Muscle layer of duodenum (tissue), 2 donors: ENCODE data around the gene SASH3.

ENCODE experiments used
- H3K27ac ChIP-seq: one replicate; pipeline ENCODE4 v1.7.0; 2013; ENCODE audit warnings: mild to moderate bottlenecking, low read length
- H3K27me3 ChIP-seq: one replicate; pipeline ENCODE4 v1.7.0; 2013; ENCODE audit warnings: low read depth, mild to moderate bottlenecking, control low read depth, low read length
- H3K36me3 ChIP-seq, 2 donors: one replicate each; pipeline ENCODE4 v1.7.0; 2013; ENCODE audit warnings: low read length in 2 of 2, control low read depth in 1 of 2, mild to moderate bottlenecking in 1 of 2; ENCODE audit not compliant: insufficient read depth in 2 of 2, control insufficient read depth in 1 of 2
- H3K4me1 ChIP-seq, 2 donors: one replicate each; pipeline ENCODE4 v1.7.0; 2013; ENCODE audit warnings: low read length in 2 of 2, mild to moderate bottlenecking in 2 of 2, control low read depth in 1 of 2, moderate library complexity in 1 of 2; ENCODE audit not compliant: insufficient read depth in 2 of 2, control insufficient read depth in 1 of 2
- H3K4me3 ChIP-seq, 2 donors: one replicate each; pipeline ENCODE4 v1.7.0; 2013; ENCODE audit warnings: low read length in 2 of 2, low read depth in 1 of 2, mild to moderate bottlenecking in 1 of 2
- H3K9me3 ChIP-seq, 2 donors: one replicate each; pipeline ENCODE4 v1.7.0; 2013; ENCODE audit warnings: low read length in 2 of 2, control low read depth in 1 of 2, mild to moderate bottlenecking in 1 of 2; ENCODE audit not compliant: control insufficient read depth in 1 of 2
- donor health status: healthy.

SASH3 gene

DNA sequence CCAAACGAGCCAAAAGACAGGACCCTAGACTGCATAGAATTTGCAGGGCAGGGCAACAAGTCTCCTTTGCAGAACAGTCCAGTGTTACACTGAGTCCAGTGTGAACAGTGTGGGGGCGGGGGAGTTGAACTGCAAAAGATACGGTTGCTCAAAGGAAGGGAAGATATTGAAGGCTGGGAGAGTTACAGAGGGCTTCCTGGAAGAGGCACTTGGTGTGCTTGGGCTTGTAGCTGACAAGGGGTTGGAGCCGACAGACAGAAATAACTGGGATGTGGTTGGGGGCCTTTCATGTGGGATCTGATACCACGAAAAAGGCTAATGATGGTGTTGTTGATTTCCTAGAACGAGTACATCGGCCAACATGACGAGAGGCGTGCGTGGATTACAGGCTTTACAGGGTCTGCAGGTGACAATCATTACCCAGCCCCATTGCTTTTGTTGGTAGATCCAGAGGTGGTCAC lies 34.9 kb upstream of the SASH3 start:
- H3K27ac ChIP-seq, result no peak overlapping the region
- no peaks in the 10 kb centered on the region for H3K27me3 ChIP-seq
- no peaks in the 10 kb centered on the region for H3K9me3 ChIP-seq
- H3K4me3 ChIP-seq, result no peak overlapping the region
- no peaks in the 10 kb centered on the region for H3K36me3 ChIP-seq
- no peaks in the 10 kb centered on the region for H3K4me1 ChIP-seq

DNA sequence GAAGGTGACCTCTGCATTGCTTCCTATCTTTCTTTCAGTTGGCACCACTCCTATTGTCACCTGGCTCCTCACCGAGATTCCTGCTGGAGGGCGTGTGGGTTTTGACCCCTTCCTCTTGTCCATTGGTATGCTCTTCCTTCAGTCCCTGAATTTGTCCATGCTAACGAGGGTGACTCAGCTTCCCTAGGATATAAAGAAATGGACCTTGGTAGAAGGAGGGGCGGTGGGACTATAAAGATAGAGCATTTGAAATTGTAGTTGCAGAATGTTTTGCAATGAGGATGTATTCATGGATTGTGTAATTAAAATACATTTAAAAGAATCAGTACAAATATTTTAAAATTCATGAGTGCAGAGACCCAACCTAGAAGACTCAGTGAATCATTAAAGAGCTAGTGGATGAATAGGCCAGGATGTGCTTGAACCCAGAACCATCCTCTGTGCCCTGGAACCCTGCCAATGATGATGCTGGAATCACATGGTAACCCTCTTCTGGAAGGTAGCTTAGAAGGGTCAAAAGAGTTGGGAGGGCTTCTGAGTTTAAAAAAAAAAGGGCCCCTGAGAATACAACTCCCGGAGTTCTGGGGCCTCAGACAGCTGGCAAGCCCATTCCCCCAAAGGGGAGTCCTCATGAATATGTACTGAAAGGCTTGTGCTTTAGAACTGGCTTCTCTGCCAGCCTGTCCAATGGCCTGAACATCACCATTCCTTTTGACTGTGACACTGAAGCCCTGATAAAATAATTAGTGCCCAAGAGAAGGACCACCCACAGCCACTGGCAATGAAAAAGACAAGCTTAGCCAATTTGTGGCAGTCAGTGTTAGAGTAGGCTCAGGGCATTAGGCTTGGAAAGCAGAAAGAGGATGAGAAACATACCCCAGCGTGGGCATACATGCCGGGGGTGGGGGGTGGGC lies 32.9 kb upstream of the SASH3 start:
- H3K27ac ChIP-seq, result no peak overlapping the region
- no peaks in the 10 kb centered on the region for H3K4me1 ChIP-seq
- no peaks in the 10 kb centered on the region for H3K27me3 ChIP-seq
- H3K9me3 ChIP-seq, result no peaks in the 10 kb centered on the region
- H3K36me3 ChIP-seq, result no peaks in the 10 kb centered on the region
- H3K4me3 ChIP-seq, result no peak overlapping the region

DNA sequence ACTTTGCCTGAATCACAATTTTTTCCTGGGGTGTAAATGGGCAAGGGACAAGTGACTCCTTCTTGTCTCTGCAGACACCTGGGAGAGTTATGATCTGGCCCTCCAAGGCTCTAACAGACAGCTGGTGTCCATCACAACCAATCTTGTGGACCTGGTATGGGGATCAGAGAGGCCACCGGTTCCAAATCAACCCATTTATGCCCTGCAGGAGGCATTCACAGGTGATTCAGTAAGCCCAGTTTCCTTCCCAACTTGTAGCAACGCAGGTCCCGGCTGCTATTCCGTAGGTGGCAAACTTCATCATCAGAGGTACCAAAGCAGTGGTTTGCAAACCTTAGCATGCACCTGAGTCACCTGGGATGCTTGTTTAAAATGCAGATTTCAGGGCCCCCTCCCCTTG lies 32.2 kb upstream of the SASH3 start:
- no peaks in the 10 kb centered on the region for H3K36me3 ChIP-seq
- H3K27ac ChIP-seq, result no peak overlapping the region
- no peaks in the 10 kb centered on the region for H3K4me1 ChIP-seq
- no peaks in the 10 kb centered on the region for H3K9me3 ChIP-seq
- H3K4me3 ChIP-seq, result no peak overlapping the region
- H3K27me3 ChIP-seq, result no peaks in the 10 kb centered on the region

DNA sequence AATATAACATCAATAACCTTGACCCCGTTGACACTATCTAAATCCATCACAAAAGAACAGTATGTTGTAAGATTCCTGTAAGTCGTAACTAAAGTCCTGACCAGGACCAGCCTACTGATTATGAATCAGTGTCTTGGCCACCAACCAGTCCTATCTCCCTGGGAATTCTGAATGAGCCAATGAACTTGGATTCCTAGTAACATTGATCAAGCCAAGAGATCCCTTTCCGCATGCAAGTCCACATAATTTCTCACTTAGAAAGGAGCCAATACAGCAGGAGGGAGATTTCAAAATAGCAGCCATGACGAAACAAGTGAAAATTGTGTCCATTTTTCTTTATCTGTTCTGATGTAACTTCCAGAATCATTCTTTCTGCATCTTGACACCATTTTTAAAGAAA lies 31.4 kb upstream of the SASH3 start:
- Histone ChIP-seq H3K36me3 (no peaks in the 10 kb centered on the region), H3K4me1 (no peaks in the 10 kb centered on the region), H3K4me3 (no peak overlapping the region), H3K9me3 (no peaks in the 10 kb centered on the region), H3K27me3 (no peaks in the 10 kb centered on the region), H3K27ac (no peak overlapping the region)

DNA sequence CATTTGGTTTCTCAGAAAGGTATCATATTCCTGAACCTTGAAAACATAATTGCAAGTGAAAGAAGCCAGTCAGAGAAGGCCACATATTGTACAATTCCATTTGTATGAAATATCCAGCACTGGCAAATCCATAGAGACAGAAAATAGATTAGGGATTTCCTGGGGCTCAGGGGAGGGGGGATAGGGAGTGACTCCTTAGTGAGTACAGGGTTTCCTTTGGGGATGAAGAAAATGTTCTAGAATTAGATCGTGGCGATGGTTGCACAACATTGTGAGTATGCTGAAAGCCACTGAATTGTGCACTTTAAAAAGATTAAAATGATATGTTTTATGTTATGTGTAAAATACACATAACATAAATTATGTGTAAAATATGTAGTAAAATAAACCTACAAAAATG lies 30.7 kb upstream of the SASH3 start:
- H3K36me3 ChIP-seq, result no peaks in the 10 kb centered on the region
- H3K4me1 ChIP-seq, result no peaks in the 10 kb centered on the region
- H3K4me3 ChIP-seq, result no peak overlapping the region
- H3K27me3 ChIP-seq, result no peaks in the 10 kb centered on the region
- no peaks in the 10 kb centered on the region for H3K9me3 ChIP-seq
- no peak overlapping the region for H3K27ac ChIP-seq

DNA sequence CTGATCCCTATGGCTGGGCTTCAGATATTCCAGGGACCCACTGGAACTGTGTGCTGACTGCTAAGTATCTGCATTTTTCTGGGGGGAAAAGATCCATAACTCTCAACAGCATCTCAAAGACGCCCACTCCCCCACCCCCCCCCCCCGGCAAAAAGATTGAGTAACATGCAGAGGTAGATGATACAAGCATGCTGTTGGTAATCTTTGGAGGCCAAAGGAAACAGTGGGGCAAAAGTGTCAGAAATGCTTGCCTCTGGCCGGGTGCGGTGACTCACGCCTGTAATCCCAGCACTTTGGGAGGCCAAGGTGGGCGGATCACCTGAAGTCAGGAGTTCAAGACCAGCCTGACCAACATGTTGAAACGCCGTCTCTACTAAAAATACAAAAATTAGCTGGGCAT lies 28.8 kb upstream of the SASH3 start:
- Histone ChIP-seq H3K4me3 (no peak overlapping the region), H3K36me3 (no peaks in the 10 kb centered on the region), H3K27ac (no peak overlapping the region), H3K27me3 (no peaks in the 10 kb centered on the region), H3K4me1 (no peaks in the 10 kb centered on the region), H3K9me3 (no peaks in the 10 kb centered on the region)

DNA sequence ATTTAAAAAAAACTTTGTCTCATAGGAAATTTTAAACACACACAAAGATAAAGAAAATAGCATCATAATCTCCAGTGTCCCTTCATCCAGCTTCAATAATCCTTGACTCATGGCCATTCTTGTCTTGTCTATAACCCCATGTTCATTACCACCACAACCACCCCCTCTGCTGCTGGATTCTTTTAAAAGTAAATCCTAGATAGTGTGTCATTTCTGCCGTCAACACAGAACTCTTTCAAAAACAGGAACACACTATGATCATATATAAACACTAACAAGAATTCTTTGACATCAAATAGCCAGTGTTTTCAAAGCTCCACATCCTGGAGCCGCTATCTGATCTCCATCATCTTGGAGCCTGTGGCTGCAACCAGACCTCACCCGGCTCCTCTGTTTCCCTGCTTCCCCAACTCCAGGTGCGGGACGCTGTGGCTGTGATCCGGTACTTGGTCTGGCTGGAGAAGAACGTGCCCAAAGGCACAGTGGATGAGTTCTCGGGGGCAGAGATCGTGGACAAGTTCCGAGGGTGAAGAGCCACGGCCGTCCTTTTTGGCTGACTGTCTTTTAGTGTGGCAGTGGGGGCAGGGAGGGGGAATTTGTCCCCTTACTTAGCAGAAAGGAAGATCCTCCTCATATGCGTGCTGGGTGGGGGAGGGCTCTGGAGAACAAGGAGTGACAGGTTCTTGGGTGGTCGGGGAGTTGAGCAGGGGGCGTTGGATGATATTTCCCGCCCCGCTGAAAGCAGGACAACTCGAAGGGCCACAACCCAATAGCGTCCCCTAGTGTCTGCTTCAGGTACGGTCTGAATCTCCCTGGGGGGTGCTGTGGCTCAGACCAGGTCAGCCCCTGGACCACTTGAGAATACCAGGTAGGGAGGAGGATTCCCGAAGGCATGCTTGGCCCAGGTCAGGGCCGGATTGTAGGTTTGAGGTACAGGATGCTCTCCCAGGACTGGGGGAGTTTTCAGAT lies 25.4 kb upstream of the SASH3 start:
- Histone ChIP-seq H3K27ac (no peak overlapping the region), H3K4me1 (no peaks in the 10 kb centered on the region), H3K27me3 (no peaks in the 10 kb centered on the region), H3K9me3 (no peaks in the 10 kb centered on the region), H3K36me3 (no peaks in the 10 kb centered on the region), H3K4me3 (no peak overlapping the region)

DNA sequence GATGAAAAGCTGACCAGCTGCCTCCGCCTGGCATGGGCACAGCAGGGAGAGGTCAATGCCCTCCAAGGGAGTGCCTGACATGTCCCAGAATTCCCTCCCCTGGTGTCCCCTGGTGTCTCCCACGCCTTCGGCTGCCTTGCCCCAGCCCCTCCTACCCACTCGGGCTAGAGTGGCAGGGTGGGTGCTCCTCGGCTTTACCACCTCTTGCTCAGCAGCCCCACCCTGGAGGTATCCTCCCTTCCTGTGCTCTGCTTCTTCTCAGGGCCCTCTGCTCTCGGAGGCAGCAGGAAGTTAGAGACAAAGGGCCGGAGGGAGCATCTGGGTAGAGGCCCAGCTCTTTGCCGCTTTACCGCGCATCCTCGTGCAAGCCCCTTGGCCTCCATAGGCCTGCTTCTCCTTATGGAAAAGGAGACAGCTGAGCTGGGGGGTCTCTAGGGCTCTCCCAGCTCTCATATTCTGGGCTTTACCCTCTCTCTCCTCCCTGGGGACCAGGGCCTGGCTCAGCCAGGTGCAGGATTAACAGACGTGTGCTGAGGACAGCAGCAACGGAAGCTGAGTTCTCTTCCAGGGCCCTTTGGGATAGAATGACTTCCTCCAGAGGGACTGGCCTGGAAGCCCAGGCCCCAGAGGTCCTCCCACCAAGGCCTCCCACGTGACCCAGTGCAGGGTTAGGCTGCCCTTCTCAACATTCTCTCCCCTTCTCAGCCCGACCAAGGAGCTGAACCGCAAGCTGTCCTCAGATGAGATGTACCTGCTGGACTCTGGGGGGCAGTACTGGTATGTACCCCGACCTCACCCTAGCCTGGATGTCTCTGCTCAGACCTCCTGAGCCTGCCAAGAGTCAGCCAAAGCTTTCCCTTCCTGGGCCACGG lies 23.7 kb upstream of the SASH3 start:
- Histone ChIP-seq H3K4me3 (no peak overlapping the region), H3K27ac (no peak overlapping the region), H3K27me3 (no peaks in the 10 kb centered on the region), H3K36me3 (no peaks in the 10 kb centered on the region), H3K4me1 (no peaks in the 10 kb centered on the region), H3K9me3 (no peaks in the 10 kb centered on the region)

DNA sequence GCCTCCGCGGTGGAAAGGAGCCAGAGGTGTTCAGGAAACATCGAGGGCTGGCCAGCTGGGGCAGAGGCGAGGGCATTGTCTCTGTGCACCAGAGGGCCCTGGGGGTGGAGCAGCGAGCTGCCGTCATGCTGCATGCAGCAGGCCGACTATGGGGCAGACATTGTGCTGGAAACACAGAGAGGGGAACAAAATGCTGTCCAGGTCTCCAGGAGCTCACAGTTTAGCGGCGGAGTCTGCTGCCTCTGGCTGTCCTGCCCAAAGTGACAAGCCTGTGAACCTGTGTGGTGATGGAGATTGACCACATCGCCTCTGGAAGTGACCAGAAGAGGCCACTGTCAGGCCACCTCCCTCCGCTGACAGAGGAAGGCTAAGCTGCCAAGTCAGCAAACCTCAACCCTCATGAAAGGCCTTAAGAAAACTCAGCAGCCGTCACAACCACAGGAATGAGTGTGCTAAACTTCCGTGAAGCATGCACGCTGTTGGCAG lies 20.1 kb upstream of the SASH3 start:
- H3K27me3 ChIP-seq, result no peaks in the 10 kb centered on the region
- H3K4me3 ChIP-seq, result no peak overlapping the region
- no peaks in the 10 kb centered on the region for H3K9me3 ChIP-seq
- H3K4me1 ChIP-seq, result no peaks in the 10 kb centered on the region
- no peaks in the 10 kb centered on the region for H3K36me3 ChIP-seq
- no peak overlapping the region for H3K27ac ChIP-seq

DNA sequence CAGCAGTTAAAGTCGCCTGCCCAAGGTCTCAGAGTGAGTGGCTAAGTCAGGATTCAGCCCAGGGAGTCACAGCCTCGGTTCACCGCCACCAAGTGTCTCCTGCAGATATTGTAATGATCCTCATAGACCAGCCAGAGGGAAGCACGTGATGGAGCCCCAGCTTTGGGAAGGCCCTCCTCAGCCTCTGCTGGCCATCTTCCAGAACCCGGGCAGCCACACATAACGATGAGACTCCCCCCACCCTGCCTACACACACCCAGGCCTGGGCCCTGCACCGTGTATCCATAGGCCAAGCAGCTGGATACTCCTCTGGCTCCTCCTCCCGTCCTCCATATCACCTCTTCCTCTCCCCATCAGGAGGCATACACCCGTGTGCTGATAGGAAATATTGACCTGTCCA lies 19.6 kb upstream of the SASH3 start:
- Histone ChIP-seq H3K27ac (no peak overlapping the region), H3K4me3 (no peak overlapping the region), H3K36me3 (no peaks in the 10 kb centered on the region), H3K9me3 (no peaks in the 10 kb centered on the region), H3K4me1 (no peaks in the 10 kb centered on the region), H3K27me3 (no peaks in the 10 kb centered on the region)
